VCaP (cell line): ENCODE data around the gene FOXP3.
"Not testable (repeated sequence)": the region's sequence is repeated elsewhere in the genome, so short reads cannot be mapped to it uniquely, and the experiment has no call there.

ENCODE experiments used
- H3K27ac ChIP-seq: fragments of 450-650 bp; 2 replicates; pipeline ENCODE4 v1.5.1; 2017
- CTCF ChIP-seq: fragments of 450-650 bp; conservative IDR thresholded peaks from 2 replicates; pipeline ENCODE4 v1.5.1; 2017; ENCODE audit warnings: mild to moderate bottlenecking, moderate library complexity

Gene FOXP3

GRCh38 chrX:49264460-49264859, at the start of gene FOXP3:
Gene FOXP3, minus strand, starts transcription at chrX:49264710. Its CDS starts 6,205 bp downstream, at chrX:49258505.
- no peak within 1 kb of the TSS for H3K27ac ChIP-seq
- no peak for TF ChIP-seq CTCF

DNA sequence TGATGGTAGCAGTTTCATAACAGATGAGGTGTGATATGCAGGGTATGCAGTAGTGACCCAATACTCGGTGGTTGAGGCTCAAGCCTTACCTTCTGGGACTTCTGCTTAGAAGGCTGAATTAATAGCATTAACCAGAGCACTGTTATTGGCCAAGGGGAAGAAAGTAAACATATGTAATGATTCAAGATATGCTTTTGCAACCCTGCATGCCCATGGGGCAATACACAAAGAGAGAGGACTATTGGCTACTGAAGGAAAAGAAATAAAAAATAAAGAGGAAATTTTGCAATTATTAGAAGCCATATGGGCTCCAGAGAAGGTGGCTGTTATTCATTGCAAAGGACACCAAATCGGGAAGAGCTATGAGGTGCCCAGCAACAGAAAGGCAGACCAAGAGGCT, 47.7 kb upstream of the FOXP3 start:
- TF ChIP-seq CTCF = no peak
- no peak overlapping the region for H3K27ac ChIP-seq

GRCh38 chrX:49310371-49310770, 45.9 kb upstream of the FOXP3 start:
- no peak overlapping the region for H3K27ac ChIP-seq
- TF ChIP-seq CTCF = no peak

GRCh38 chrX:49309401-49309981, 45.0 kb upstream of the FOXP3 start:
- TF ChIP-seq CTCF = no peak
- H3K27ac ChIP-seq = no peak overlapping the region

DNA sequence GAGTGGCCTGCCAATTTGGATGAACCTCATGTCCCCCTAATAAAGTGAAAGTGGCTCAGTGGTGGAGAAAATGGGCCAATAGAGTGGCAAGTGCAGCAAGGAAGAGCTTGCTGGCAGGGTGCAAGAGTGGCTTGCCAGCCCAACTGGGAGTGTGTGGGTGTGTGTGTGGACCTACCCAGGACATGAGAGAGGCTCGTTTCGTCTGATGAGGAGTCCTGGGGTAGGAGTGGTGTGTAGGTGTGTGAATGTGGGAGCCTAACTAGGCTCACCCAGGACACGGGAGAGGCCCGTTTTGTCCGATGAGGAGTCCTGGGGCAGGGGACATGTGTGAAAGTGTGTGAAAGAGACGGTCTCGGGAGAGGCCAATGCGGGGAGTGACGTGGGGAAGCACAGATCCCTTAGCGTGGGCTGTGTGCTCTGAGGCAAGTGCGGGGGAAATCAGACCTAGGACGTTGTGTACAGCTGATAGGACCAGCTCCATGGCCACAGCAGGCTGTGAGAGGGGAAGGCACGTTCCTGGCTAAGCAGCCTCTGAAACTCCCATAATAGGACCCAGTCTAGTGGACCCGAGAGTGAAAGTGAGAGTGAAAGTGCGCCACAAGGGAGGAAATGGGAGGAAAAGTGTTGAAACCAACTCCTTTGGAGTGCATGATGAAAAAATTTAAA, 44.2 kb upstream of the FOXP3 start:
- no peak overlapping the region for H3K27ac ChIP-seq
- no peak for TF ChIP-seq CTCF

DNA sequence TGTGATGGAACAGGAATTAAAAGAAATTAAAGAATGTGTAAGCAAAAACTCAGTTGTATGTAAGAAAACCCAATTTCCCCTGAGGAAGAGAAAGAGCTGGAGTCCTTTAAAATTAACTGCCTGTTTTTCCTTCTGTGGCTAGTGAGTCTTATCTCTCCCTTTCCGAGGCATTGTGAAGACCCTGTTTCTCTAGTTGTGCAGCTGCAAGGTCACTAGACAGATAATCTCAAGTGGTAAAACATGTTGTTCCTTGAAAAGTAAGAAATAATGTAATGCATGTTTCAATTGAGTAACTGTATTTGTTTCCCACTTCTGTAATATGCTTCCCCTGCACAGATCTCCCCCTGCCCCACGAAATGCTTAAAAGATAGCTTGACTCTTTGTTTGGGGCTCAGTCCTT, 43.3 kb upstream of the FOXP3 start:
- H3K27ac ChIP-seq = not testable (repeated sequence)

DNA sequence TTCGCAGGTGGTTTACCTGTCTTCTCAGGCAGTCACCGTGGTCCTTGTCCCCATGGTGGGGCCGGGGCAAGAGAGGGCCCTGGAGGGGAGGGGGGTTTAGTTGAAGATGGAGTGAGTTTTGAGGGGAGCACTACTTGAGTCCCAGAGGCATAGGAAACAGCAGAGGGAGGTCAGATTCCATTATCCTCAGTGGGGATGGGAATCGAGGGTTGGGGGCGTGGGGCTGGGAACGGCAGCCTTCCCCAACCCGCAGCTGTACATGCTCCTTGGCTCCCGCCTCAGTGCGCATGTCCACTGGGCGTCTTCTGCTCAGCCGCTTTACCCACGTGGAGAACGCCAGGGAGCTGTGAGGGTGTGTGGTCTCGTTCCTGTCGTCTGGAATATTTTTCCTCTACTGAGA, 38.8 kb upstream of the FOXP3 start, which contains the start of gene GAGE10:
TSS of gene GAGE10 (plus strand) at position 301 of the 400 bp plus-strand sequence. CDS start 1,214 bp downstream, outside the sequence.
- TF ChIP-seq CTCF = no peak
- no peak within 1 kb of the TSS for H3K27ac ChIP-seq

- no peak for TF ChIP-seq CTCF
- H3K27ac ChIP-seq = no peak overlapping the region
Measured at GRCh38 chrX:49300703-49301102, 36.2 kb upstream of the FOXP3 start.

GRCh38 chrX:49299293-49299692, 34.8 kb upstream of the FOXP3 start:
- H3K27ac ChIP-seq = not testable (repeated sequence)
